ENCODE data around the gene NEU1.

- no peak for TF ChIP-seq CTCF (conservative IDR thresholded peaks at IDR 0.05; ENCODE audit: low read length)
- no peak for TF ChIP-seq EZH2phosphoT487 (IDR thresholded peaks at IDR 0.05; ENCODE audit: borderline replicate concordance, low read depth, low read length)
Observed at GRCh38 chr6:31859923-31860322, 2.7 kb downstream of the NEU1 start.

Data from OCI-LY7 (cell line).